ENCODE measurements around the gene MYO3A.

DNA sequence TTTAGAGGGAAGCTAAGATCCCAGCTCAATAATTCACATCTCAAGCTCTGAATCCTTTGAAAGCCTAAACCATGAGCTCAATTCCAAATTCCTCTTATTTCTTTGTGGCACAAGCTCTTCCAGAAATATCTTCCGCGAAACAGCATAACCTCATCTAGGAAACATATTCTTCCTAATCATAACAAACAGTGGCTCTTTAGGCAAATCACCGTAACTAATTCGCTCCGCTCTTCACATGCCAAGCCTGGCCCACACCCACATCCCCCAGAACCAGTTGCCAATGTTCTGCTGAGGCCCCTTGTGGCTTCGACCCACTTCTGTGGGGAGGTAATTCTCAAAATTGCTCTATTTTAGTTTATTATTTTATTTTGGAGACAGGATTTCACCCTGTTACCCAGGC lies 301.7 kb downstream of the MYO3A start:
- no peak for TF ChIP-seq CTCF (IDR thresholded peaks at IDR 0.05 in 4 of 5, conservative IDR thresholded peaks at IDR 0.05 in 1 of 5)
- no peak for TF ChIP-seq POLR2A (IDR thresholded peaks at IDR 0.05)

Measured in gastrocnemius medialis (tissue), 4 donors.